IMR-90 (cell line): Measurements from ENCODE around the gene MX1.

Experiments used
- BHLHE40 ChIP-seq: fragments of 150-350 bp; IDR thresholded peaks from 2 replicates; pipeline ENCODE4 v1.6.1; 2016; ENCODE audit warnings: mild to moderate bottlenecking, low read depth, low read length
- CEBPB ChIP-seq: IDR thresholded peaks from 2 replicates; pipeline ENCODE4 v1.6.1; 2012; ENCODE audit warnings: low read depth, low read length, improper control_type of control experiment
- FOS ChIP-seq: fragments of 150-350 bp; IDR thresholded peaks from 2 replicates; pipeline ENCODE4 v1.6.1; 2016; ENCODE audit warnings: low read depth, low read length
- MAFK ChIP-seq: IDR thresholded peaks from 2 replicates; pipeline ENCODE4 v1.6.1; 2012; ENCODE audit warnings: low read depth, low read length, improper control_type of control experiment
- MAZ ChIP-seq: IDR thresholded peaks from 2 replicates; pipeline ENCODE4 v1.6.1; 2012; ENCODE audit warnings: low read depth, mild to moderate bottlenecking, low read length, improper control_type of control experiment, moderate library complexity, borderline replicate concordance
- MXI1 ChIP-seq: IDR thresholded peaks from 2 replicates; pipeline ENCODE4 v1.6.1; 2012; ENCODE audit warnings: low read depth, mild to moderate bottlenecking, low read length, moderate library complexity, borderline replicate concordance
- POLR2A ChIP-seq: IDR thresholded peaks from 2 replicates; pipeline ENCODE4 v1.6.1; 2012; ENCODE audit warnings: mild to moderate bottlenecking, low read depth, low read length
- RAD21 ChIP-seq: IDR thresholded peaks from 2 replicates; pipeline ENCODE4 v1.6.1; 2012; ENCODE audit warnings: low read length, improper control_type of control experiment
- RCOR1 ChIP-seq: IDR thresholded peaks from 2 replicates; pipeline ENCODE4 v1.6.1; 2012; ENCODE audit warnings: mild to moderate bottlenecking, low read length, improper control_type of control experiment; ENCODE audit not compliant: insufficient replicate concordance
- RFX5 ChIP-seq: IDR thresholded peaks from 2 replicates; pipeline ENCODE4 v1.8.0; 2012; ENCODE audit warnings: low read depth, mild to moderate bottlenecking, low read length, moderate library complexity
- SMC3 ChIP-seq: fragments of 150-350 bp; IDR thresholded peaks from 2 replicates; pipeline ENCODE4 v1.6.1; 2016; ENCODE audit warnings: low read depth, mild to moderate bottlenecking, antibody characterized with exemption, low read length, moderate library complexity
- TF ChIP-seq, protein P1 (sequence below): fragments of 150-350 bp; IDR thresholded peaks from 2 replicates; pipeline ENCODE4 v1.6.1; 2017; ENCODE audit warnings: mild to moderate bottlenecking, antibody characterized with exemption, low read length, low read depth
- TF ChIP-seq, protein P2 (sequence below): conservative IDR thresholded peaks from 2 replicates; pipeline ENCODE4 v1.5.1; 2012; ENCODE audit warnings: mild to moderate bottlenecking, low read depth, low read length, improper control_type of control experiment

DNA sequence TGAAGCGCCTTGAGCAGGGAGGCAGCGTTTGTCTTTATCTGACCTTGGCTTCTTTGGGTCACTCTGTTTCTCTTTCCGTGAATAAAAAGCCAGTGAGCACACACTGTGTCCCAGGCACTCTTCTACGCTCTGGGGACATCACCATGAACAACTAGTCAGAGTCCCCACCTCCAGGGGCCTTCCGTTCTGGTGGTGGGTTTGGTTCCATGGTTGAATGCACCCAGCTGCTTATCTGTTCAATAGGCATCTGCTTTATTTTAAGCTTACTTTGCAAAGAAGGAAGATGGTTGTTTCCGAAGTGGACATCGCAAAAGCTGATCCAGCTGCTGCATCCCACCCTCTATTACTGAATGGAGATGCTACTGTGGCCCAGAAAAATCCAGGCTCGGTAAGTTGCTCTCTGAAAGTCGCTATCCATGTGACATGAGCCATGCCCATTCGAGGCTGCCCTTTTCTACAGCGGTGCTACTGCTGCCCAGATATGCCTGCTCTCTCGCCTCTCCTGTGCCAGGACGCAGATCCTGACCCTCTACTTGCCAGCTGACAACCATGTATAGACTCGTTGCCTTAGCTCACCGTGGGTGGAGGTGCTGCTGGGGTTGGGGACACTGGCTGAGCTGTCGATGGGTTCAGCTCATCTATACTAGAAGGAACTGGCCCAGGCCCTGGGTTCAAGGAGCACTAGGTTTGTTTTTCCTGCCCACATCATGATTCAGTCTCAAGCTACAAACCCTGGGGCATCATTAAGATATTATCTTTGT is 5.9 kb downstream of the MX1 start:
- TF ChIP-seq, protein P1, sequence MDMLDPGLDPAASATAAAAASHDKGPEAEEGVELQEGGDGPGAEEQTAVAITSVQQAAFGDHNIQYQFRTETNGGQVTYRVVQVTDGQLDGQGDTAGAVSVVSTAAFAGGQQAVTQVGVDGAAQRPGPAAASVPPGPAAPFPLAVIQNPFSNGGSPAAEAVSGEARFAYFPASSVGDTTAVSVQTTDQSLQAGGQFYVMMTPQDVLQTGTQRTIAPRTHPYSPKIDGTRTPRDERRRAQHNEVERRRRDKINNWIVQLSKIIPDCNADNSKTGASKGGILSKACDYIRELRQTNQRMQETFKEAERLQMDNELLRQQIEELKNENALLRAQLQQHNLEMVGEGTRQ, result no peak
- TF ChIP-seq, protein P2, sequence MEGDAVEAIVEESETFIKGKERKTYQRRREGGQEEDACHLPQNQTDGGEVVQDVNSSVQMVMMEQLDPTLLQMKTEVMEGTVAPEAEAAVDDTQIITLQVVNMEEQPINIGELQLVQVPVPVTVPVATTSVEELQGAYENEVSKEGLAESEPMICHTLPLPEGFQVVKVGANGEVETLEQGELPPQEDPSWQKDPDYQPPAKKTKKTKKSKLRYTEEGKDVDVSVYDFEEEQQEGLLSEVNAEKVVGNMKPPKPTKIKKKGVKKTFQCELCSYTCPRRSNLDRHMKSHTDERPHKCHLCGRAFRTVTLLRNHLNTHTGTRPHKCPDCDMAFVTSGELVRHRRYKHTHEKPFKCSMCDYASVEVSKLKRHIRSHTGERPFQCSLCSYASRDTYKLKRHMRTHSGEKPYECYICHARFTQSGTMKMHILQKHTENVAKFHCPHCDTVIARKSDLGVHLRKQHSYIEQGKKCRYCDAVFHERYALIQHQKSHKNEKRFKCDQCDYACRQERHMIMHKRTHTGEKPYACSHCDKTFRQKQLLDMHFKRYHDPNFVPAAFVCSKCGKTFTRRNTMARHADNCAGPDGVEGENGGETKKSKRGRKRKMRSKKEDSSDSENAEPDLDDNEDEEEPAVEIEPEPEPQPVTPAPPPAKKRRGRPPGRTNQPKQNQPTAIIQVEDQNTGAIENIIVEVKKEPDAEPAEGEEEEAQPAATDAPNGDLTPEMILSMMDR, result no peak
- no peak for TF ChIP-seq MXI1
- TF ChIP-seq MAFK, result no peak
- no peak for TF ChIP-seq POLR2A
- TF ChIP-seq RCOR1, result no peak
- no peak for TF ChIP-seq SMC3
- TF ChIP-seq MAZ, result no peak
- TF ChIP-seq RAD21, result no peak
- TF ChIP-seq RFX5, result no peak
- no peak for TF ChIP-seq BHLHE40
- TF ChIP-seq CEBPB, result no peak
- TF ChIP-seq FOS, result no peak
